ENCODE measurements around the gene RCAN2.

GRCh38 chr6:46306431-46306830 lies 184.8 kb downstream of the RCAN2 start:
- TF ChIP-seq CTCF (IDR thresholded peaks at IDR 0.05; ENCODE audit: insufficient read depth, low read length) (no peak), POLR2AphosphoS5 (IDR thresholded peaks at IDR 0.05; ENCODE audit: low read depth) (no peak)

Measured in HL-60 (cell line).